GM21526 (cell line): ENCODE measurements around the gene KLF8.

Experiments used
- ATAC-seq: cut with Tn5 transposase; IDR thresholded peaks from one replicate; pipeline ENCODE4 v1.9.1; 2021; ENCODE audit warnings: moderate library complexity; ENCODE audit not compliant: unreplicated experiment, low FRiP score

KLF8 gene

GRCh38 chrX:56308726-56309125, 76.6 kb downstream of the KLF8 start:
- no peak for ATAC-seq

- ATAC-seq = no peak
Measured at GRCh38 chrX:56309881-56310280, 77.7 kb downstream of the KLF8 start.

GRCh38 chrX:56310581-56310980, 78.4 kb downstream of the KLF8 start:
- ATAC-seq = no peak

- ATAC-seq = no peak
Measured at GRCh38 chrX:56313308-56313707, 81.2 kb downstream of the KLF8 start.

- ATAC-seq = no peak
Measured at GRCh38 chrX:56314334-56314733, 82.2 kb downstream of the KLF8 start.

- no peak for ATAC-seq
Measured at GRCh38 chrX:56318076-56318475, 85.9 kb downstream of the KLF8 start.

GRCh38 chrX:56319165-56319564, 87.0 kb downstream of the KLF8 start:
- no peak for ATAC-seq
